ENCODE data around the gene PRSS36. TPM values are rescaled to one million over a fixed set of nuclear protein-coding genes. Genes with fewer than 3 reads are reported as not detected.
"Not testable (repeated sequence)": the region's sequence is repeated elsewhere in the genome, so short reads cannot be mapped to it uniquely, and the experiment has no call there.

PRSS36 gene
- total RNA-seq, 4 donors from 2014 or later = 4.1 to 8.8 (median 6.8) TPM

DNA sequence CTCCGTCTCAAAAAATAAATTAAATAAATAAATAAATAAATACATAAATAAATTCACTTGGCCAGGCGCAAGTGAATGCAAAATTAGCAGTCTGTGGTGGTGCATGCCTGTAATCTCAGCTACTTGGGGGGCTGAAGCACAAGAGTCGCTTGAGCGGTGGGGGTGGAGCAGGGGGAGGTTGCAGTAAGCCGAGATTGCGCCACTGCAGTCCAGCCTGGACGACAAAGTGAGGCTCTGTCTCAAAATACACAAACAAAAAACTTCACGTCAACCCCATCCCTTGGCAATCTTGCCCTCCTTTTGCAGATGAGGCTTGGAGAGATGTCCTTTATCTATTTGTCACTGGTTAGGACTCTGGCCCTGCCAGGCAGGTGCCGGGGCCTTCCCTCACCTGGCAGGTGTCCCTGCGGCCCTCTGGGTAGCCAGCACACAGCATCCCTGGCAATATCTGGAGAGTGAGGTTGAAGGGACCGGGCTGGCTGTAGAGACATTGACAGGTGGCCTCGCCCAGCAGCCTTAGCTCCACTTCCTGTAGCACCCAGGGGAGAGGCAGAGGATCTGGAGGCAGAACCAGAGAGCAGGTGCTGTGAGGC is 4.4 kb downstream of the PRSS36 start:
- DNase-seq (ENCODE audit: low spot score) (no peak), ATAC-seq (ENCODE audit: low FRiP score) (no peak)
- TF ChIP-seq, protein P1, sequence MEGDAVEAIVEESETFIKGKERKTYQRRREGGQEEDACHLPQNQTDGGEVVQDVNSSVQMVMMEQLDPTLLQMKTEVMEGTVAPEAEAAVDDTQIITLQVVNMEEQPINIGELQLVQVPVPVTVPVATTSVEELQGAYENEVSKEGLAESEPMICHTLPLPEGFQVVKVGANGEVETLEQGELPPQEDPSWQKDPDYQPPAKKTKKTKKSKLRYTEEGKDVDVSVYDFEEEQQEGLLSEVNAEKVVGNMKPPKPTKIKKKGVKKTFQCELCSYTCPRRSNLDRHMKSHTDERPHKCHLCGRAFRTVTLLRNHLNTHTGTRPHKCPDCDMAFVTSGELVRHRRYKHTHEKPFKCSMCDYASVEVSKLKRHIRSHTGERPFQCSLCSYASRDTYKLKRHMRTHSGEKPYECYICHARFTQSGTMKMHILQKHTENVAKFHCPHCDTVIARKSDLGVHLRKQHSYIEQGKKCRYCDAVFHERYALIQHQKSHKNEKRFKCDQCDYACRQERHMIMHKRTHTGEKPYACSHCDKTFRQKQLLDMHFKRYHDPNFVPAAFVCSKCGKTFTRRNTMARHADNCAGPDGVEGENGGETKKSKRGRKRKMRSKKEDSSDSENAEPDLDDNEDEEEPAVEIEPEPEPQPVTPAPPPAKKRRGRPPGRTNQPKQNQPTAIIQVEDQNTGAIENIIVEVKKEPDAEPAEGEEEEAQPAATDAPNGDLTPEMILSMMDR (IDR thresholded peaks at IDR 0.05) = no peak

DNA sequence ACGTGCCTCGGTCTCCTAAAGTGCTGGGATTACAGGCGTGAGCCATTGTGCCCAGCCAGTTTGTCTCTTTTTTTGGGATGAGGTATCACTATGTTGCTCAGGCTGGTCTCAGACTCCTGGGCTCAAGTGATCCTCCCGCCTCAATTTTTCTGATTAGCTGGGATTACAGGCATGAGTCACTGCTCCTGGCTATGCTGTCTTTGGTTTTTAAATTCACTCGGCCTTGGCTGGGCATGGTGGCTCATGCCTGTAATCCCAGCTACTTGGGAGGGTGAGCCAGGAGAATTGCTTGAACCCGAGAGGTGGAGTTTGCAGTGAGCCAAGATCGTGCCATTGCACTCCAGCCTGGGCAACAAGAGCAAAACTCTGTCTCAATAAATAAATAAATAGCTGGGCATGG is 5.4 kb downstream of the PRSS36 start:
- not testable (repeated sequence) for ATAC-seq (ENCODE audit: low FRiP score); DNase-seq (ENCODE audit: low spot score)

DNA sequence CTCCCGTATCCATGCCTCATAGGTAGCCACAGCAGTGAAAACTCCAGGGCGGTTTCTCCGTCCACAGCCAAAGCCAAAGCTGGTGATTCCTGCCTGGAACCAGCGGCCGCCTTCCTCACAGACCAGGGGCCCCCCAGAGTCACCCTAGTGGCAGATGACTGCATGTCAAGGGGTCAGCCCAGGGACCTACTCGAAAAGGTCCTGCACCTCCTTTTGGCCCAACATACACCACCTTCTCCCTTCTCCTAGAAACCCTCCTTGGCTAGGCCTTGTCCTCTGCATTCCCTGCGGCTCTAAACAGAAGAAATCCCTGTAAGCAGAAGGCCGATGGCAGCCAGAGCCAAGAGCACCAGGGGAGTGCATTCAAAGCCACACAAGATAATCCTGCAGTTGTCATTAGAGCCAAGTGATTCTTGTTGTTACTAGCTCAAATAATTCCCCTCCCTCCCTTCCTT is 6.1 kb downstream of the PRSS36 start:
- TF ChIP-seq, protein P1 (IDR thresholded peaks at IDR 0.05) = no peak
- ATAC-seq (ENCODE audit: low FRiP score) (no peak), DNase-seq (ENCODE audit: low spot score) (no peak)

DNA sequence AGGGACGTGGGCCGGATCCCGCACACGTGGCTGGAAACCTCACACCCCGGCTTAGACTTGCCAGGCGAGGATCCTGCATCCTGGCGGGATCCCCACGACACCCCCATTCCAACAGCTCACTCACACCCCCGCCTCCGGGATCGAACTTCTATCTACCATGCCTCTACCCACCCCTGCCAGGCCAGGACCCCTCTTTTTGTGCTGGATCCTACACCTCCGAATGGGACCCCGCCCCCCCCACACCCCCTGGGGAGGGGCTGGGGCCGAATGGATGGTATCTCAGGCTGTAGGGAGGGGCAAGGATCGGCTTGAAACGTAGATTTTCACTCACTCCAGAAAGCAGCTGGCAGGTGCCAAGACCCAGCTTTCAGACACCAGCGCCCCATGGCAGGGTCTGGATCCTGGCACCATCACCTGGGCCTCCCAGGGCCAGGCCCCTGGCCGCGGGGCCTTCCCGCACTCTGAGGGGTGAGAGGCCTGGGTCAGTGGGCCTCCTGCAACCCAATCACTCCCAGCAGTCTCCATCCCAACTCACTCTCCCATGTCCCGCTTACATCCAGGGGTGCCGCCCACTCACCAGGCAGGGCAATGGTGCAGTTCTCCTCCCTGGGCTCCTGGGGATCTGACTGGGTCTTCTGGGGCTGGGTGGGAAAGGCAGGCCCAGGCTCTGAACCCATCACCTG is 6.7 kb downstream of the PRSS36 start:
- TF ChIP-seq, protein P1 (IDR thresholded peaks at IDR 0.05) = no peak
- no peak for ATAC-seq (ENCODE audit: low FRiP score)

DNA sequence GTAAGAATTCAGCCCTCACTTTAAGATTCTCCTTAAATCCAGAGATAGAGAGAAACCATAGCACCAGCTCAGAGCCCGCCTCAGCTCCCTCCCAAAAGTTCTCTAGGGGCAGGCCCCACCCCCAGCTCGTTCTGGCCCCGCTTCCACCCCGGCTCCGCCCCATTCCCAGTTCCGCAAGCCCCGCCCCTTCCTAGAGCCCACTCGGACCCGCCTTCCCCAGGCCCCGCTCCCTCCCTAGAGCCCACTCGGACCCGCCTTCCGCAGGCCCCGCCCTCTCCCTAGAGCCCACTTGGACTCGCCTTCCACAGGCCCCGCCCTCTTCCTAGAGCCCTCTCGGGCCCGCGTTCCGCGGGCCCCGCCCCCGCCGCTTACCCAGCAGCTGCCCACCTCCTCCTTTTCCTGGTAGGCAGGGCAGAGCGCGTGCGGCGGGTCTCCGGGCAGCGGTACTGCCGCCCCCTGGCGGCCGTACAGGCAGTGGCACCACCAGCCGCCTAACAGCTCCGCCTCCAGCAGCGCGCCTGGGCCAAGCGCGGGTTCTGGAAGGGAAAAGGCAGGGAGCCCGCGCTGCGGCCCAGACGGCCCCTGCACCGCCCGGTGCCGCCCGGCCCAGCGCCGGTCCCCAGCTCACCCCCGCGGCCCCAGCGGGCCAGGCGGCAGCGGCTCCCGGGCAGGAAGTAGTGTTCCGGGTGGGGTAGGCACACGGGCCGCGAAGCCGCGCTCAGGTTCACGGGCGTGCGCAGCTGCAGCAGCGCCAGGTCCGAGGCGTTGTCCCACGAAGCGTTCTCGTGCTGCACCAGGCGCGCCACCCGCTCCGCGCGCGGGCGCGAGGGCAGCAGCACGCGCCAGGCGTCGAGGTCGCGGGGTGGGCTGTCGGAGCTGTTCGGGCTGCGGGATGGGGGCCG is 7.5 kb downstream of the PRSS36 start:
- ATAC-seq (ENCODE audit: low FRiP score) (peak; percentile 97), DNase-seq (ENCODE audit: low spot score) (peak; percentile 93)
- TF ChIP-seq, protein P1 (IDR thresholded peaks at IDR 0.05) = peak in 2 of 3 donors; percentile 98 to 99

More for the DNA sequence above, 6.7 kb downstream of the PRSS36 start:
- DNase-seq (ENCODE audit: low spot score) = no peak

DNA sequence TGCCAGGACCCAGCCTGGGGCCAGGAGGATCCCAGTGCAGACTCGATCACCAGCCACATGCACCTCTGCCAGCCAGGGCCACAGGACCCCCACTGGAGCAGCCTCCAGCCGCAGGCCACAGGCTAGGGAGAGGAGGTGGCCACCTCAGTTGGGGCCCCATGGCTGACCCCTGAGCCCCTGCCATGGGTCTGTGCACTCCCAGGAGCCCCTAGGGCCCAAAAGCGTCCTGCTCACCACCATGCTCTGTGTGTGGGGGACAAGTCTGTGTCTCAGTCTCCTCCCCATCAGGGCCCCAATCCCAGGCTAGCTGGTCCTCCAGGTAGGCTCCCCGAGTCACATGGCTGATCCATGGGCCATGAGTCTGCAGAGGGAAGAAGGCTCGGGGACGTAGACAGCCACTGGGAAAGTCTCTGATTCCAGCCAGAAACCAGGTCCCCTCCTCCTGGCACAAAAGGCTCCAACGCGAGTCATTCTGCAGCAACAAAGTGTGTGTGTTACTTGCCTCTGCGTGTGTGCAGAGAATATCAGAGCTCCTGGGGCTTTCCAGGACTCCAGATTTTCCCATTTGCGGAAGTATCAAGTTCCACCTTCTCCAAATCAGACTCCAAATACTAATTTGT is 8.3 kb downstream of the PRSS36 start:
- peak; percentile 5 for ATAC-seq (ENCODE audit: low FRiP score)
- DNase-seq (ENCODE audit: low spot score) = no peak

DNA sequence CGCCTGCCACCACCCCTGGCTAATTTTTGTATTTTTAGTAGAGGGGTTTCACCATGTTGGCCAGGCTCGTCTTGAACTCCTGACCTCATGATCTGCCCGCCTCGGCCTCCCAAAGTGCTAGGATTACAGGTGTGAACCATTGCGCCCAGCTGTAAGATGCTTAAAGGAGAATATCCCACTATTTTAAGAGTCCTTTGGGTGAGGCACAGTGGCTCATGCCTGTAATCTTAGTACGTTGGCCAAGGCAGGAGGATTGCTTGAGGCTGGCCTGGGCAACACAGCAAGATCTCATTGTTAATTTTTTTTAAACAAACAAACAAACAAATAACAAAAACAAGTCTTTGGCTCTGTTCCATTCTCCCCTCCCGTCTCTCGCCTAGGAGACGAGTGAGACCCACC is 8.8 kb downstream of the PRSS36 start:
- not testable (repeated sequence) for ATAC-seq (ENCODE audit: low FRiP score); DNase-seq (ENCODE audit: low spot score)

More for the DNA sequence above, 8.3 kb downstream of the PRSS36 start:
- TF ChIP-seq, protein P1 (IDR thresholded peaks at IDR 0.05) = no peak

Data from omental fat pad (tissue), 4 donors.